HCT116 (cell line): ENCODE measurements around the gene EPS8L2. TPM values are rescaled to one million over a fixed set of nuclear protein-coding genes. Genes with fewer than 3 reads are reported as not detected.

Experiments
- ATAC-seq: fragments of 200-7000 bp; cut with Tn5 transposase; 2 replicates; pipeline ENCODE4 v1.9.1; 2020; ENCODE audit warnings: mild to moderate bottlenecking, moderate library complexity
- BruUV-seq: library from RNA; stranded (reverse); fragments of 400-500 nt; replicated peaks from 2 replicates; lab custom pipeline; 2021; lab: Mats Ljungman, UMichigan
- CTCF ChIA-PET: fragments of 300-600 bp; sonication (Branson Sonifier 250); formaldehyde crosslinking; loops from one replicate; lab custom pipeline; 2021; ENCODE audit warnings: antibody characterized with exemption; lab: Charles Lee
- POLR2A ChIA-PET: fragments of 300-600, 350-600 bp; sonication (Branson Sonifier 250); formaldehyde crosslinking; loops from one replicate; lab custom pipeline; 2021; ENCODE audit warnings: antibody characterized with exemption; lab: Charles Lee
- RAD21 ChIA-PET, 2 experiments: fragments of 300-600 bp; sonication (Branson Sonifier 250); formaldehyde crosslinking; loops; one replicate each; lab custom pipeline; 2023; ENCODE audit warnings: low total read pairs in 2 of 2; ENCODE audit not compliant: uncharacterized antibody in 2 of 2, unreplicated experiment in 2 of 2, low non-redundant PET in 1 of 2; lab: Charles Lee
- DNase-seq: peaks from one replicate; pipeline ENCODE4 v3.0.0-alpha.2; 2010; ENCODE audit warnings: low read depth, low spot score
- H2AFZ ChIP-seq: fragments of 200-600 bp; shearing (Covaris generic), sonication (generic); 2 replicates; pipeline ENCODE4 v1.6.1; 2017; ENCODE audit warnings: low read depth, mixed run types, mixed read lengths, antibody characterized with exemption, low read length; ENCODE audit not compliant: poor library complexity, severe bottlenecking
- H3K27ac ChIP-seq: 2 replicates; pipeline ENCODE4 v1.5.1; 2012; ENCODE audit warnings: low read depth, low read length
- H3K27me3 ChIP-seq: fragments of 200-600 bp; sonication (generic); 2 replicates; pipeline ENCODE4 v1.6.1; 2016; ENCODE audit warnings: mixed run types, low read length, mixed read lengths; ENCODE audit not compliant: insufficient read depth
- H3K36me3 ChIP-seq, 2 experiments: fragments of 200-500 bp in 1 of 2; fragments of 200-600 bp in 1 of 2; sonication (Bioruptor generic) in 1 of 2; sonication (generic) in 1 of 2; 2 replicates each; pipeline versions ENCODE4 v1.5.1 to v1.6.1; 2014 to 2016; ENCODE audit warnings: low read length in 2 of 2, inconsistent platforms in 1 of 2, mixed read lengths in 1 of 2, mixed run types in 1 of 2; ENCODE audit not compliant: insufficient read depth in 2 of 2, control insufficient read depth in 1 of 2
- H3K4me1 ChIP-seq, 2 experiments: fragments of 200-600 bp in 1 of 2; sonication (generic) in 1 of 2; 2 replicates each; pipeline versions ENCODE4 v1.5.1 to v1.6.1; 2012 to 2017; ENCODE audit warnings: low read length in 2 of 2, inconsistent platforms in 1 of 2, mild to moderate bottlenecking in 1 of 2, mixed read lengths in 1 of 2, mixed run types in 1 of 2, moderate library complexity in 1 of 2; ENCODE audit not compliant: insufficient read depth in 2 of 2, control insufficient read depth in 1 of 2
- H3K4me2 ChIP-seq: fragments of 200-600 bp; sonication (generic); 2 replicates; pipeline ENCODE4 v1.6.1; 2017; ENCODE audit warnings: mixed run types, low read length, mixed read lengths
- H3K4me3 ChIP-seq, 2 experiments: fragments of 200-600 bp in 1 of 2; sonication (generic) in 1 of 2; replicated peaks in 1 of 2; 2 replicates each; pipeline ENCODE4 v1.5.1; 2011 to 2016; ENCODE audit warnings: low read length in 2 of 2, control low read depth in 1 of 2, low read depth in 1 of 2, mild to moderate bottlenecking in 1 of 2, mixed read lengths in 1 of 2, mixed run types in 1 of 2
- H3K79me2 ChIP-seq: fragments of 200-600 bp; sonication (generic); 2 replicates; pipeline ENCODE4 v1.6.1; 2017; ENCODE audit warnings: mild to moderate bottlenecking, mixed run types, low read length, moderate library complexity, mixed read lengths; ENCODE audit not compliant: insufficient read depth
- H3K9ac ChIP-seq: fragments of 200-600 bp; sonication (generic); 2 replicates; pipeline ENCODE4 v1.6.1; 2016; ENCODE audit warnings: low read length, mixed read lengths
- H3K9me2 ChIP-seq: fragments of 200-600 bp; sonication (generic), shearing (Covaris generic); 2 replicates; pipeline ENCODE4 v1.6.1; 2017; ENCODE audit warnings: mixed run types, mild to moderate bottlenecking, moderate library complexity; ENCODE audit not compliant: insufficient read depth
- H3K9me3 ChIP-seq, 2 experiments: fragments of 200-500 bp in 1 of 2; fragments of 200-600 bp in 1 of 2; sonication (Bioruptor generic) in 1 of 2; sonication (generic) in 1 of 2; 2 replicates each; pipeline ENCODE4 v1.6.1; 2014 to 2017; ENCODE audit warnings: low read length in 2 of 2, mixed read lengths in 2 of 2, inconsistent platforms in 1 of 2, low read depth in 1 of 2, mild to moderate bottlenecking in 1 of 2, mixed run types in 1 of 2, moderate library complexity in 1 of 2; ENCODE audit not compliant: control insufficient read depth in 1 of 2, insufficient read depth in 1 of 2
- H4K20me1 ChIP-seq: fragments of 200-600 bp; sonication (generic), shearing (Covaris generic); 2 replicates; pipeline ENCODE4 v1.6.1; 2017; ENCODE audit warnings: mixed run types, mild to moderate bottlenecking, moderate library complexity; ENCODE audit not compliant: insufficient read depth
- EGR1 ChIP-seq: IDR thresholded peaks from 2 replicates; pipeline ENCODE4 v1.6.1; 2012; ENCODE audit warnings: low read depth
- ELF1 ChIP-seq: IDR thresholded peaks from 2 replicates; pipeline ENCODE4 v1.6.1; 2012; ENCODE audit warnings: low read depth, borderline replicate concordance
- EZH2 ChIP-seq: fragments of 200-600 bp; sonication (generic); IDR thresholded peaks from 2 replicates; pipeline ENCODE4 v1.6.1; 2017; ENCODE audit warnings: antibody characterized with exemption, mixed run types
- EZH2phosphoT487 ChIP-seq: fragments of 200-600 bp; IDR thresholded peaks from 2 replicates; pipeline ENCODE4 v1.6.1; 2018; ENCODE audit warnings: antibody characterized with exemption, borderline replicate concordance
- FOSL1 ChIP-seq: IDR thresholded peaks from 2 replicates; pipeline ENCODE4 v1.6.1; 2012; ENCODE audit warnings: low read depth
- JUND ChIP-seq: IDR thresholded peaks from 2 replicates; pipeline ENCODE4 v1.6.1; 2012
- RAD21 ChIP-seq: IDR thresholded peaks from 2 replicates; pipeline ENCODE4 v1.6.1; 2012; ENCODE audit warnings: low read depth, mild to moderate bottlenecking
- SIN3A ChIP-seq: IDR thresholded peaks from 2 replicates; pipeline ENCODE4 v1.6.1; 2012; ENCODE audit warnings: low read depth
- SRF ChIP-seq: IDR thresholded peaks from 2 replicates; pipeline ENCODE4 v1.6.1; 2012; ENCODE audit warnings: low read depth
- TCF7L2 ChIP-seq: IDR thresholded peaks from 2 replicates; pipeline ENCODE4 v1.7.0; 2011; ENCODE audit warnings: borderline replicate concordance, inconsistent platforms; ENCODE audit not compliant: insufficient read depth, insufficient read length; ENCODE audit errors: extremely low read depth
- ZFX ChIP-seq: fragments of 450-650 bp; IDR thresholded peaks from 2 replicates; pipeline ENCODE4 v1.6.1; 2017
- intact Hi-C: fragments of 100-400 bp; cut with micrococcal nuclease; formaldehyde crosslinking; loops from 2 replicates; pipeline ENCODE4 v1.10.0; 2022
- total RNA-seq: library from RNA; stranded (reverse); gene quantifications from one replicate; pipeline ENCODE4 v1.2.1, GENCODE V29; 2021; ENCODE audit not compliant: unreplicated experiment
- TF ChIP-seq, protein P1 (sequence below): IDR thresholded peaks from 2 replicates; pipeline ENCODE4 v1.6.1; 2012
- TF ChIP-seq, protein P2 (sequence below): IDR thresholded peaks from 2 replicates; pipeline ENCODE4 v1.6.1; 2011; ENCODE audit warnings: mild to moderate bottlenecking, low read length, moderate library complexity; ENCODE audit not compliant: insufficient replicate concordance; ENCODE audit errors: extremely low read depth
- TF ChIP-seq, protein P3 (sequence below), 3 experiments: fragments of 200-600 bp in 1 of 3; sonication (generic) in 1 of 3; IDR thresholded peaks in 2 of 3; conservative IDR thresholded peaks in 1 of 3; 2 replicates each; pipeline ENCODE4 v1.5.1; 2012 to 2017; ENCODE audit warnings: low read depth in 2 of 3, low read length in 2 of 3, antibody characterized with exemption in 1 of 3, borderline replicate concordance in 1 of 3, control low read depth in 1 of 3, mild to moderate bottlenecking in 1 of 3, mixed read lengths in 1 of 3, mixed run types in 1 of 3, moderate library complexity in 1 of 3; ENCODE audit not compliant: insufficient read depth in 1 of 3

Gene EPS8L2
- total RNA-seq, 1 experiment from 2014 or later = 157 TPM

DNA sequence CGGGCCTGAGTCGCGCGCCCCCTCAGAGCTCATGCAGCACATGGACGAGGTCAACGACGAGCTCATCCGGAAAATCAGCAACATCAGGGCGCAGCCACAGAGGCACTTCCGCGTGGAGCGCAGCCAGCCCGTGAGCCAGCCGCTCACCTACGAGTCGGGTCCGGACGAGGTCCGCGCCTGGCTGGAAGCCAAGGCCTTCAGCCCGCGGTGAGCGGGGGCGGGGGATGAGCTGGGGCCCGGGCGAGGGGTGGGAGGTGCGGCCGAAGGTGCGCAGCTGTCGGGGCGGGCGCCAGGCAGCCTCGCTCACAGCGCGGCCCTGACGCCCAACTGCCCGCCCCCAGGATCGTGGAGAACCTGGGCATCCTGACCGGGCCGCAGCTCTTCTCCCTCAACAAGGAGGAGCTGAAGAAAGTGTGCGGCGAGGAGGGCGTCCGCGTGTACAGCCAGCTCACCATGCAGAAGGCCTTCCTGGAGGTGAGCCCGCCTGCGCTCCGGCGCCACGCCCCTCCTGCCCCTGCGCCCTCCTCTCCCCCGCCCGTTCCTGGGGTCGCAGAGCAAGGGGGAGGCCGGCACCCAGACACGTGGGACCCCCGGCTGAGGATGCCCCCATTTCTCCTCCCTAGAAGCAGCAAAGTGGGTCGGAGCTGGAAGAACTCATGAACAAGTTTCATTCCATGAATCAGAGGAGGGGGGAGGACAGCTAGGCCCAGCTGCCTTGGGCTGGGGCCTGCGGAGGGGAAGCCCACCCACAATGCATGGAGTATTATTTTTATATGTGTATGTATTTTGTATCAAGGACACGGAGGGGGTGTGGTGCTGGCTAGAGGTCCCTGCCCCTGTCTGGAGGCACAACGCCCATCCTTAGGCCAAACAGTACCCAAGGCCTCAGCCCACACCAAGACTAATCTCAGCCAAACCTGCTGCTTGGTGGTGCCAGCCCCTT lies 20.5 kb downstream of the EPS8L2 start:
- peaks cover 7 to 24% of the 10 kb centered on the region in 2 experiments; a peak in 3 of 4 replicates for H3K4me1 ChIP-seq
- POLR2A ChIA-PET = no interaction called here
- peak overlapping the region; percentile 61; the same call in 1 of the 2 replicates for H3K9ac ChIP-seq
- intact Hi-C loops = no loop called here
- H3K9me2 ChIP-seq = no peaks in the 10 kb centered on the region
- TF ChIP-seq FOSL1 (no peak), SRF (no peak), EGR1 (no peak), EZH2 (no peak), ZFX (no peak), ELF1 (no peak), JUND (no peak), EZH2phosphoT487 (no peak), SIN3A (no peak), TCF7L2 (no peak), RAD21 (no peak)
- TF ChIP-seq, protein P1, sequence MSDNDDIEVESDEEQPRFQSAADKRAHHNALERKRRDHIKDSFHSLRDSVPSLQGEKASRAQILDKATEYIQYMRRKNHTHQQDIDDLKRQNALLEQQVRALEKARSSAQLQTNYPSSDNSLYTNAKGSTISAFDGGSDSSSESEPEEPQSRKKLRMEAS = no peak
- TF ChIP-seq, protein P2, sequence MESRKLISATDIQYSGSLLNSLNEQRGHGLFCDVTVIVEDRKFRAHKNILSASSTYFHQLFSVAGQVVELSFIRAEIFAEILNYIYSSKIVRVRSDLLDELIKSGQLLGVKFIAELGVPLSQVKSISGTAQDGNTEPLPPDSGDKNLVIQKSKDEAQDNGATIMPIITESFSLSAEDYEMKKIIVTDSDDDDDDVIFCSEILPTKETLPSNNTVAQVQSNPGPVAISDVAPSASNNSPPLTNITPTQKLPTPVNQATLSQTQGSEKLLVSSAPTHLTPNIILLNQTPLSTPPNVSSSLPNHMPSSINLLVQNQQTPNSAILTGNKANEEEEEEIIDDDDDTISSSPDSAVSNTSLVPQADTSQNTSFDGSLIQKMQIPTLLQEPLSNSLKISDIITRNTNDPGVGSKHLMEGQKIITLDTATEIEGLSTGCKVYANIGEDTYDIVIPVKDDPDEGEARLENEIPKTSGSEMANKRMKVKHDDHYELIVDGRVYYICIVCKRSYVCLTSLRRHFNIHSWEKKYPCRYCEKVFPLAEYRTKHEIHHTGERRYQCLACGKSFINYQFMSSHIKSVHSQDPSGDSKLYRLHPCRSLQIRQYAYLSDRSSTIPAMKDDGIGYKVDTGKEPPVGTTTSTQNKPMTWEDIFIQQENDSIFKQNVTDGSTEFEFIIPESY = no peak
- TF ChIP-seq, protein P3, sequence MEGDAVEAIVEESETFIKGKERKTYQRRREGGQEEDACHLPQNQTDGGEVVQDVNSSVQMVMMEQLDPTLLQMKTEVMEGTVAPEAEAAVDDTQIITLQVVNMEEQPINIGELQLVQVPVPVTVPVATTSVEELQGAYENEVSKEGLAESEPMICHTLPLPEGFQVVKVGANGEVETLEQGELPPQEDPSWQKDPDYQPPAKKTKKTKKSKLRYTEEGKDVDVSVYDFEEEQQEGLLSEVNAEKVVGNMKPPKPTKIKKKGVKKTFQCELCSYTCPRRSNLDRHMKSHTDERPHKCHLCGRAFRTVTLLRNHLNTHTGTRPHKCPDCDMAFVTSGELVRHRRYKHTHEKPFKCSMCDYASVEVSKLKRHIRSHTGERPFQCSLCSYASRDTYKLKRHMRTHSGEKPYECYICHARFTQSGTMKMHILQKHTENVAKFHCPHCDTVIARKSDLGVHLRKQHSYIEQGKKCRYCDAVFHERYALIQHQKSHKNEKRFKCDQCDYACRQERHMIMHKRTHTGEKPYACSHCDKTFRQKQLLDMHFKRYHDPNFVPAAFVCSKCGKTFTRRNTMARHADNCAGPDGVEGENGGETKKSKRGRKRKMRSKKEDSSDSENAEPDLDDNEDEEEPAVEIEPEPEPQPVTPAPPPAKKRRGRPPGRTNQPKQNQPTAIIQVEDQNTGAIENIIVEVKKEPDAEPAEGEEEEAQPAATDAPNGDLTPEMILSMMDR (IDR thresholded peaks at IDR 0.05 in 2 of 3, conservative IDR thresholded peaks at IDR 0.05 in 1 of 3; ENCODE audit: borderline replicate concordance in 1 of 3, insufficient read depth in 1 of 3, low read depth in 2 of 3, low read length in 2 of 3) = no peak
- peak overlapping the region; percentile 78 for H3K4me2 ChIP-seq
- no peak for DNase-seq
- H3K4me3 ChIP-seq = no peak overlapping the region
- CTCF ChIA-PET = interaction anchor here (0.6 to 2.1 kb wide), 6 partner anchors 21 to 113 kb away, joined by 3 to 10 read pairs (median 6); partner anchors contain the start of genes DEAF1, TALDO1 and TMEM80
- peaks cover under 1 to 11% of the 10 kb centered on the region in 2 experiments; a peak in 2 of 4 replicates for H3K36me3 ChIP-seq
- H3K27ac ChIP-seq = no peak overlapping the region
- H3K79me2 ChIP-seq = no peaks in the 10 kb centered on the region
- RAD21 ChIA-PET = no interaction called here
- no peaks in the 10 kb centered on the region for H4K20me1 ChIP-seq
- no peaks in the 10 kb centered on the region for H3K9me3 ChIP-seq
- no TSS peak for BruUV-seq
- no peaks in the 10 kb centered on the region for H3K27me3 ChIP-seq
- no peak overlapping the region for H2AFZ ChIP-seq
- ATAC-seq = no peak
